GM21717 (cell line): Measurements from ENCODE around the gene CAPZA2.
"Not testable (repeated sequence)": the region's sequence is repeated elsewhere in the genome, so short reads cannot be mapped to it uniquely, and the experiment has no call there.

Source experiments
- ATAC-seq: cut with Tn5 transposase; IDR thresholded peaks from one replicate; pipeline ENCODE4 v1.9.1; 2021; ENCODE audit warnings: mild to moderate bottlenecking, moderate library complexity; ENCODE audit not compliant: unreplicated experiment

CAPZA2 gene

DNA sequence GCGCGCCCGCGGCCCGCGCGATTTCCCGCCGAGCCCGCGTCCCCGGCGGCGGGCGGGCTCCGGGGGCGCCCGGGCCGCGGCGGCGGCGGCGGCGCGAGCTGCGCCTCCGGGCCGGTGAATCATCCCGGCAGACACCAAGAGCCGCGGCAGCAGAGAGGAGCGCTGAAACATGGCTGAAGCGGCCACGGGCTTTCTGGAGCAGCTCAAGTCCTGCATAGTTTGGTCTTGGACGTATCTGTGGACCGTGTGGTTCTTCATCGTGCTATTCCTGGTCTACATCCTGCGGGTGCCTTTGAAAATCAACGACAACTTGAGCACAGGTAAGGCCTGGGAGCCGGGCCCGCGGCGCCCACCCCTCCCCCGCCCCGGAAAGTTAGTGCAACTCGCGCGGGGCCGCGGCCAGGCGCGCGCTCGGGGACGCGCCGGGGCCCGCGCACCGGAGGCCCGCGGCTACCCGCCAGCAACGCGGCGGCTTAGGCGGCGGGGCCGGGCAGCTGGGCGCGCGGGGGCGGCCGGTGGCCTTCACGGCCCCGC is 91.1 kb downstream of the CAPZA2 start, which contains the start of gene ST7:
ST7 (plus strand) TSS at position 130 of the 534 bp plus-strand sequence; CDS start at position 170, 40 bp downstream.
- peak; percentile 46 for ATAC-seq

DNA sequence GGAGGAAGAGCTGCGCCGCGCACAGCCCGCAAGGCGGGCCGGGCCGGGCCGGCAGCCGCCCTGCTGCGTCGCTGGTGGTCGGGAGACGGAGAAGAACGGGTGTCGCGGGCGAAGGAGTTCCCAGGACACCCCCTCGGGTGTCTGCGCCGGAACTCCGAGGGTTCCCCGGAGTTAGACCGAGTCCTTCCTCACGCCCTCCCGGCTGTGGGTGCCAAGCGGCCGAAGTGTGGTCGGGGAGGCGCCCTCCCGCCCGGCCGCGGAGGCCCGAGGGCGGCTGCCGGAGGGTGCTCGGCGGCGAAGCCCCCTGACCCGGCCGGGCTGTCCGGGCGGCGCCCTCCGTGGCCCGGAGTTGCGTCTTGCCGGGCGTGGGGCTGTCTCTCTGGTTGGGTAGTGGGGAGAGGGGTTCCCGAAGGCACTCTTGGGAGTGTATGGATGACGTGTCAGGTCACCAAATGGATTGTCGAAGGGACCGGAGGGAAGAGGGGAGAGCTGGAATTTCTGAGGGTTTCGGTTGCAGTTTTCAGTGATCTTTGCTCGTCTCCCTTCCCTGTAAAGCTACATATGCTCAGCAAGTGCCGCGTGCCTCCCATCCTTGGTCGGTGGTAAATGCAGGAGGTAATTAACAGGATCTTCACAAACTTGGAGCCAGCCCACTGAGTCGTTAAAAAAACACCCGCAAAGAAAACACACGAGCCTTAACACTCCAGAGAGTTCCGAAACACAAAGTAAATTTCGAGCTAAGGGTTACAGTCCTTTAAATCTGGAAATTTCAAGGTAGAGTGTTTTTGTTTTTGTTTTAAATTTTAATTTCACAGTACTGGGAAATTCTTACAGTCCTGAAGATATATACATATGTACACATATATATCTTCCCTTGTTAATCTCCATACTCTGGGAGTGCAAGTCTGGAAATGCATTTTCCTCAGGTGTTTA is 91.8 kb downstream of the CAPZA2 start:
- peak; percentile 20 for ATAC-seq

DNA sequence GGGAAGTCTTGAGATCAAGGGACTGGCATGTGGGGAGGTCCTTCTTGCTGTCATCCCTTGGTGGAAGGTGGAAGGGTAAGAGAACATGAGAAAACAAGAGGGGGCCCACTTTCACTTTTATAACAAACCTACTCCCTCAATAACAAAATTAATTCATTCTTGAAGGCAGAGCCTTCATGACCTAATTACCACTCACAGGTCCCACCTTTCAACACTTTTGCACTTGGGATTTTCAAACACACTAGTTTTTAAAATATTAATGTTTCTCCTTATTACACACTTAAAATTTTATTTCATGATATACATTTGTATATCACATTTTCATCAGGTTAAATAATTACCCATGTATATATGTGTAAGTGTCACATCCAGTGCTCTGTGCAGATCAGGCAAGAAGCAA is 93.0 kb downstream of the CAPZA2 start:
- ATAC-seq, result no peak

DNA sequence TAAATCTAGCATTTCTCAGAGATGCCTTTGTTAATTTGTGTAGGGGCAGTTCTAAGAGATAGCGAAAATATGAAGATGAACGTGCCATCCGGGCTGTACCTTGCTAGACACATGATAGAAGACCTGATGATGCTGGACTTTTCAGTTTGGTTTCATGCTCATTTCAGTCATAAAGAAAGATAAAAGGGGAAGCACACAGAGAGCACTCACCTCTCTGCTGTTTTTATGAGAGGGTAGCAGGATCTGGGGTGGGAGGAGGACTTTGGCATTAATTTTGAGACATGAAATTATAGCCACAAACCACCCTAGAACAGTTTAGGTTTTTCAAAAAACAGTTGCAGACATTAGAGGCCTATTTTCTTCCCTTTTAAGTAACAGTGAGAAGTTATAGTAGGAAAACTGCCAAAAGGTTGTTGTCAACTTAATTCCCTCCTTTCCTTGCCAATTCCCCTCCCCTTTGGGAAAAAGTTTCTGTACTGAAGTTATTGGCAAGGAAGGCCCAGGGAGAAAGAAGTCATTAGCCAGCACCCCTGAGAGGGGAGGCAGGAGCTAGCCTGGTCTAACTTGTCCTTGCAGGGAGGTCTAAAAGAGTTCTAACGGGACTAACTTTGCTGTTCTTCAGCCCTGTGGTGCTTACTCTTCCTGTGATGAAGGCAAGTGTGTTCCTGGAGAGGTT is 93.6 kb downstream of the CAPZA2 start:
- ATAC-seq, result peak; percentile 85

DNA sequence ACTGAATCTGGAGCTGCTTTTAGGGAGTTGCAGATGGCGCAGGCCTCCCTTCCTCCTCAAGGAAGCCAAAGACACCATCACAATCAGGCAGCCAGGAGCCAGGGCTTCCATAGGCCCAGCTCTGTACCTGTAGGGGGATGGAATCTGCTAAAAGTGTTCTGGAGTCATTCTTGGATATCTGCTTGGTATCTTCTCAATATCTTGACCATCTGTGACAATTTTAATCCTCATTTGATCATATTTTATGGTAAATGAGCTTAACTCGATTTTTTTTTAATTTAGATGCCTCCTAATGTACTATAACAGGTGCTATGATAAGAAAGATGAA is 94.1 kb downstream of the CAPZA2 start:
- ATAC-seq, result no peak

DNA sequence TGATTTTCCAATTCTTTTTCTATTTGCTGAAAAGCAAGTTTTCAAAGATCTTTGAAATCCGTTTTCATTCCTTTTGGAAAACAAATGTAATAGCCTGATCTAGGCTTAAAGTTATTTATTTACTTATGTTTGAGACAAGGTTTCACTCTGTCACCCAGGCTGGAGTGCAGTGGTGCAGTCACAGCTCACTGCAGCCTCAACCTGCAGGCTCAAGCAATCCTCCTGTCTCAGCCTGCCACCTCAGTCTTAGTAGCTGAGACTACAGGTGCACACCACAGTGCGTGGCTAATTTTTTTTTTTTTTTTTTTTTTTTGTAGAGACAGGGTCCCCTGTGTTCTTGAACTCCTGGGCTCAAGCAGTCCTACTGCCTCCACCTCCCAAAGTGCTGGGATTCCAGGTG is 95.5 kb downstream of the CAPZA2 start:
- ATAC-seq, result no peak

DNA sequence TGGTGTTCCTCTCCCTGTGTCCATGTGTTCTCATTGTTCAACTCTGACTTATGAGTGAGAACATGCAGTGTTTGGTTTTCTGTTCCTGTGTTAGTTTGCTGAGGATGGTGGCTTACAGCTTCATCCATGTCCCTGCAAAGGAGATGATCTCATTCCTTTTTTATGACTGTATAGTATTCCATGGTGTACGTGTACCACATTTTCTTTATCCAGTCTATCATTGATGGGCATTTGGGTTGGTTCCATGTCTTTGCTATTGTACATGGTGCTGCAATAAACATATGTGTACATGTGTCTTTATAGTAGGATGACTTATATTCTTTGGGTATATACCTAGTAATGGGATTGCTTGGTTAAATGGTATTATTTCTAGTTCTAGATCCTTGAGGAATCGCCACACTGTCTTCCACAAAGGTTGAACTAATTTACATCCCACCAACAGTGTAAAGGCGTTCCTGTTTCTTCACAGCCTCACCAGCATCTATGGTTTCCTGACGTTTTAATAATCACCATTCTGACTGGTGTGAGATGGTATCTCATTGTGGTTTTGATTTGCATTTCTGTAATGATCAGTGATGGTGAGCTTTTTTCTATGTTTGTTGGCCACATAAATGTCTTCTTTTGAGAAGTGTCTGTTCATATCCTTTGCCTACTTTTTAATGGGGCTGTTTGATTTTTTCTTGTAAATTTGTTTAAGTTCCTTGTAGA is 99.7 kb downstream of the CAPZA2 start:
- ATAC-seq, result not testable (repeated sequence)

DNA sequence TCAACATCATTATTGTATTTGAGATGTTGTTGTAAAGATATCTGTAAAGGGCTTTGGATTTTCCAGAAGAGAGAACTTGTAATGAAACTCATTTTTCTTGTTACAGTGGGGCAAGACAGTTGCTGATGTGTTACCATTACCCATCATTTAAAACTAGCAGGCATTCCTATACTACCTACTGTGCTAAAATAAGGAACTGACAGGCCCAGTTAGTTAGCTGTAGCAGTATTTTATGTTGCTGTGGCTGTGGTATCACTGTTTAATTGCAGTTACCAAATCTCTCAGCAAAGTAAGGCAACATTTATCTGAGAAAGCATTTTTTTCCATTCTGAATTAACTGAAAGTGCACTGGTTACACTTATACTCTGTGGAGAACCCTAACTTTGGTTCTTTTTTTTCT is 100.8 kb downstream of the CAPZA2 start:
- no peak for ATAC-seq

DNA sequence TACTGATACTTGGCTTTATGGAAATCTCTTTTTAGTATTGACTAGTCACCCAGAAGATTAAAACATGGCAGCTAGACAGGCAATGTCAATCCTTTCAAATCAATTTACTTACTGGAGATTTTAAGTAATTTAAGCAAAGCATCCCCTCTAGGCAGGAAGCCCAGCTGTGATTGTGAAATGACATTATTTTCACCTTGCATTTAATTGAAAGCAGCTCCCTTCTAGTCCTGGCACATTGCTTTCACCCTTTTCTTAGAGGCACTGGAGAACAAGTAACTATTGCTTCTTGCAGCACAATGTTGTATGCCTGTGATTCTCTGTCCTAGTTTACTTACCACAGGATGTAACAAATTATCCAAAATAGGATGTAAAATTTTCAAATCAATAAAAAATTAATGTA is 104.2 kb downstream of the CAPZA2 start:
- ATAC-seq, result no peak

DNA sequence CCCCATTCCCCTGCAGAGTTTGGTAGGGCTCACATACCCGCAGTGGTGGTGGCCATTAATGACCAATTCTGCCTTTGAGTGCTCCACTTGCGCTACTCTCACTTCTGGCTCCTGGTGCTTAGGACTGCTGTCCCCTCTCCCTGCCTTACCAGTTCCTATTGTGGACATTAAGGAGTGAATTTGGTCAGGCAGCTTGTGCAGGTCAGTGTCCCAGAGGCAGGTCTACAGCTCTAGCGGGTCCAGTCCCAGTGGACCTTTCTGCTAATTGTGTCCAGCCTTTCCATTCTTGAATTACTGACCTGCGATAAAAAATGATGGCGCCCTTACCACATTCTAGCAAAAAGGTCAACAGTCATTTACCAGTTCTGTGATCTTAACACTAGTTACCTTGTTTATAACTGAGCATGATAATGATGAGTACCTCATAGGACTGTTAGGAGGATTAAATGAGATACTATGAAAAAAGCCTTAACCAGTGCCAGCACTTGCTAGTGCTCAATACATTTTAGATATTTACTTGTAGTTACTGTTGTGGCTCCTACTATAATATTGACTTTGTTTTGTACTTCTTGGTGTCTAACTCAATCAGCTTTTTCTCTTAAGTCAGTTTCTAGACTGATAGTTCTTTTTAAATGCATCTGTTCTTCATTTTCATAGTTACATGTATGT is 105.0 kb downstream of the CAPZA2 start:
- no peak for ATAC-seq

DNA sequence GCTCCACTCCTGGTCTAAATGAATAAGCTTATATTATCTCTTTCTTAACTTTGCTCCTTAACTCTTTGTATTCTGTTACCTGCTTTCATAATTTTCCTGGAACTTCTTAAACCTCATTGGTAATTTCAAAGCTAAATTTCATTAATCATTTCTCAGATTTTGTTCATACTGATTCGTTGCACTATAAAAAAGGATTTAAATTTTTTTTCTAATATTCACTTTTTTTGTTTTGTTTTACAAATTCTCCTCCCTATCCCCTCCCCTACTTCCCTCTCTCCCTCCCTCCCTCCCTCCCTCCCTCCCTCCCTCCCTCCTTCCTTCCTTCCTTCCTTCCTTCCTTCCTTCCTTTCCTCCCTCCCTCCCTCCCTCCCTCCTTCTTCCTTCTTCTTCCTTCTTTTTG is 105.6 kb downstream of the CAPZA2 start:
- ATAC-seq, result no peak

DNA sequence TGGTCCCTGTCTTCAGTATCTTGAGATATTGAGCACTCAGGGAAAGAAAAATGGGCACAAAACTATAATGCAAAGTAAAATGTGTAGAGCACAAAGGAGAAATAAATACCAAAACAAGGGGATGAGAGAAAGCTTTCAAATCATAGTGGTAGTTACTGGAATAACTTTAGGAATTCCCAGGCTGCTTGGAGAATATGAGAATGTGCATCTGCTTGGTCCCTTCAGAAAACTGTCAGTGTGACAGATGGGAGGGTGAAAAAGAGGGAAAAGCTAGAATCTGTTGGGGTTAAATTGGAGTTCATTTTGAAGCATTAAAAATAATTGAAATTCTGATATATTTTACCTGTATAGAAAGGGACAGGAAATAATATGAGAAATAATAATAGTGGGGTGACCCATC is 106.2 kb downstream of the CAPZA2 start:
- no peak for ATAC-seq

DNA sequence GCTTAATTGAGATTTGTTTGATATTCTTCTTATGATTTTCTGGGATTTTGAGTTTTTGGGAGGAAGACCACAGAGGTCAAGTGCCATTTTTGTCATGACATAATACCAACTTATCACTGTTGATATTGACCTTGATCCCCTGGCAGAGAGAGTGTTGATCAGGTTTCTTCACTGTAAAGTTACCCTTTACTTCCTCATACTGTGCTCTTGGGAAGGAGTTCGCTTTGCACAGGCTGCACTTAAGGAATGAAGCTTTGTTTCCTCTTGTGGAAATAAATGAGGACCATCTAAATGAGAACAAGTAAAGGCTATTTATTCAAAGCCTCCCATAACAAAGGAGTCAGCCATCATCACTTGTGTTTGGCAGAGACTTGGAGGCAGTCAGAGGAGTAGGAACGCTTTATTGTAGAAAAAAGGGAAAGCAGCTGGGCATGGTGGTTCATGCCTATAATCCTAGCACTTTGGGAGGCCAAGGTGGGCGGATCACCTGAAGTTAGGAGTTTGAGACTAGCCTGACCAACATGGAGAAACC is 107.0 kb downstream of the CAPZA2 start:
- ATAC-seq, result no peak

DNA sequence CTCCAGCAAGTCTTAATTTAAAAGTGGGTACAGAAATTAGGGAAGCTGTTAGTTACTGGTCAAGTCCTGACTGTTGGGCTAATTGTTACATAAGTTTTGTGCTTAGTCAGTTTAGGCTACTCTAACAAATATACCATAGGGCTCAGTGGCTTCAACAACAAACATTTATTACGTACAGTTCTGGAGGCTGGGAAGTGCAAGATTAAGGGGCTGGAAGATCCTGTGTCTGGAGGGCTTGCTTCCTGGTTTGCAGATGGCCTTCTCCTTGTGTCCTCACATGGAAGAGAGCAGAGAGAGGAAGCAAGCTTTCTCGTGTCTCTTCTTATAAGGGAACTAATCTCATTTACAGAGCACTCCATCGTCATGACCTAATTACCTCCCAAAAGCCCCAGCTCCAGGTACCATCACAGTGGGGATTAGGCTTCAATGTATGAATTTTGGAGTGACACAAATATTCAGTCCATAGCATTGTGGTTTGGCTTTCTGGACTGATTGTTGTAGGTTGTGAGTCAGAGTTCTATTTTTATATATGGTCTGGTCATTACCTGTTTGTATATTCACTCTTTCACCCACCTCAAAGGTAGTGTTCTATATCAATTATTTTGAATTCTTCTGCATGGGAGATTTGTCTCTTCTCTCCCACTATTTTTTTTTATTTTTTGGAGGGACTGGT is 108.0 kb downstream of the CAPZA2 start:
- ATAC-seq, result peak; percentile 78

DNA sequence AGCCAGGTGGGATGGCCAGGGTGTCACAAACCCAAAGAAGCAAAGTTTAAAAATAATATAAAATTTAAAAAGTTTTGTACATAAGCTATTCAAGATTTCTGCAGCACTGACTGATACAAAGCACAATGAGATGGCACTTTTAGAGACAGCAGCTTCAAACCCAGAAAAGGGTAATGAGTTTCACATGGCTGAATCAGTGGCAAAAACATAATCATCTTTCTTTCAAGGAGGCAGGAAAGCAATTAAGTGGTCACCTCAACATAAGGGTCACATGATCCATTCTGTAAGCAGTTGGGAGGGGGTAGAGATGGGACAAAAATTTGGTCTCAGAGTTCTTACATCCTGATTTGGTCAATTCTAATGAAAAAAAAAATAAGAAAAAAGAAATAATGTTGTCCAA is 108.8 kb downstream of the CAPZA2 start:
- ATAC-seq, result not testable (repeated sequence)
